Raji (cell line): Measurements from ENCODE around the gene HLA-DRA.

ENCODE experiments used
- POLR2A ChIP-seq: IDR thresholded peaks from 2 replicates; pipeline ENCODE4 v1.6.1; 2011; ENCODE audit warnings: low read depth, low read length, control low read depth; ENCODE audit not compliant: insufficient read depth

HLA-DRA gene

DNA sequence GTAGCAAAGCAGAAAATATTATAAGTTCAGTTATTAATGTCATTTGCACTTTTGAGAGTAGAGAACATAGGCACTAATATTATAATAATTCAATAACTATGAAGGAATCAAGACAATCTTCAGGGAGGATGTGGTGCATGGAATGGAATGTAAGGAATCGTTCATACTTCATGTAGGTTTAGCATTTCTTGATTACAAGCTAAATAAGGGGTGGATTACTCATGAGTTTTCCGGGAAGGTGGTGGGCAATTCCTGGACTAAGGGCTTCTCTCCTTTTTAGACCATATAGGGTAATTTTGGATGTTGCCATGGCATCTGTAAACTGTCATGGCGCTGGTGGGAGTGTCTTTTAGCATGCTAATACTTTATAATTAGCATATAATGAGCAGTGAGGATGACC, 23.7 kb upstream of the HLA-DRA start:
- TF ChIP-seq POLR2A: no peak

DNA sequence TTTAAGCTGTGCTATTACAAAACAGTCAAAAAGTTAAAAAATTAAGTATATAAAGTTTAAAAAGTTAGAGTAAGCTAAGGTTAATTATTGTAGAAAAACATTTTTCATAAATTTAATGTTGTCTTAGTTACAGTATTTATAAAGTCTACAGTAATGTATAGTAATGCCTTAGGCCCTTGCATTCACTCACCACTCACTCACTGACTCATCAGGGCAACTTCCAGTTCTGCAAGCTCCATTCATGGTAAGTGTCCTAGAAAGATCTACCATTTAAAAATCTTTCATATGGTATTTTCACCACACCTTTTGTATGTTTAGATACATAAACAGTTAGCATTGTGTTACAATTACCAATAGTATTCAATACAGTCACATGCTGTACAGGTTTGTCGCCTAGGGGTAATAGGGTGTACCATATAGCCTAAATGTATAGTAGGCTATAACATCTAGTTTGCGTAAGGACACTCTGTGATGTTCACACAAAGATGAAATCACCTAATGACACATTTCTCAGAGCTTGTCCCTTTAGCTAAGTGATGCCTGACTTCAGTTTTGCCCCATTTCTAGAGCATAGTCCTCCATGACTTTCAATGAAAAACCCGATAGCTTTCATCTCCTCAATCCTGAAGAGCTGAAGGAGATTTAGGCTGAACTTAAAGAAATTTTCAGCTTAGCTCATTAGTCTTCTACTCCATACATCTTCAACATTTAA, 14.9 kb upstream of the HLA-DRA start:
- TF ChIP-seq POLR2A: no peak

DNA sequence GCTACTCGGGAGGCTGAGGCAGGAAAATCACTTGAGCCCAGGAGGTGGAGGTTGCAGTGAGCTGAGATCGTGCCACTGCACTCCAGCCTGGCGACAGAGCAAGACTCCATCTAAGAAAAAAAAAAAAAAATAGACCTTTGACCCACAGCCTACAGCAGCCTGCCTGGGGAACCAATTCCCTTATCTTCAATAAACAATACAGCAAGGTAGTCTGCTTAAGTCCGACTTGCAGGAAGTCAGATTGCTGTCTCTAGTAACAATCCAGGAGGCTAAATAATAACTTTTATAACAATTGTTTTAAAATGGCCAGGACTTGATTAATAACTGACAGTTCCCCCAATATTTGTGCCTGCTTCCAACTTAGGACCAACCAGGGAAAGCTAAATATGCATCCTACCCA, 13.3 kb upstream of the HLA-DRA start:
- TF ChIP-seq POLR2A: no peak

DNA sequence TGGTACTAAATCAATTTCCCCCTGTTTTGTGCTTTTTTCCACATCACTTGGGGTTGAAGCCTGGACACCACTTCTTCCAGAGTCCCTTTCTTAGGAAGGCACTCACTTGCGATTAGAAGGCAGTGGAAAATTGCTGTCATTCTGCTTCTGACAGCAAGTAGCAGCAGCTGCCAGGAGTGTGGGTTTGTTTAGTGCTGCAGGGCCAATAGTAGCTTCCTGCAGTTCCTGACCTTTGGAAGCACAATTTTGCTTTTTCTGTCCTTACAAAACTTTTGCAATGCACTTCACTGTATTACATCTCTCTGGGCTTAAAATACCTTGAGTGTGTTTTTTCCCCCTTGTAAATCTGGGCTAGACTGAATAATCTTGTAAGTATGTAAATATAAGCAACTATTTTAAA, 12.5 kb upstream of the HLA-DRA start:
- no peak for TF ChIP-seq POLR2A

DNA sequence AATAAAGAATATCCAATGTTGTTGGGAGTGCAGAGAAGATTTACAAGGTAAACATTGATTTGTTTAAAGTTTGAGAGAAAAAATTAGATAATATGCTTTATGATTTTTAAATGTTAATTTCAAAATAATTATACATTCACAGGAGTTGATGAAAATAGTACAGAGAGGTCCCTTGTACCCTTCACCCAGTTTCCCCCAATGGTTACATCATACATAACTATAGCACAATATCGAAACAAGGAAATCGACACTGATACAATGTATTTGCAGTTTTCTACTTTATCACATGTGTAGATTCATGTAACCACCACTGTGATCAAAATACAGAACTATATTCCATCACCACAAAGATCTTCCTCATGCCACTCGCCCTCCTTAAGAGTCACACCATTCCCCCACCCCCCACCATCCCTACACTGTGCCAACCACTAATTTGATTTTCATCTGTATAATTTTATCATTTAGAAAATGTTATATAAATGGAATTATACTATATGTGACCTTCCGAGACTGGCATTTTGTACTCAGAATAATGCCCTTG, 11.7 kb upstream of the HLA-DRA start:
- TF ChIP-seq POLR2A: no peak

DNA sequence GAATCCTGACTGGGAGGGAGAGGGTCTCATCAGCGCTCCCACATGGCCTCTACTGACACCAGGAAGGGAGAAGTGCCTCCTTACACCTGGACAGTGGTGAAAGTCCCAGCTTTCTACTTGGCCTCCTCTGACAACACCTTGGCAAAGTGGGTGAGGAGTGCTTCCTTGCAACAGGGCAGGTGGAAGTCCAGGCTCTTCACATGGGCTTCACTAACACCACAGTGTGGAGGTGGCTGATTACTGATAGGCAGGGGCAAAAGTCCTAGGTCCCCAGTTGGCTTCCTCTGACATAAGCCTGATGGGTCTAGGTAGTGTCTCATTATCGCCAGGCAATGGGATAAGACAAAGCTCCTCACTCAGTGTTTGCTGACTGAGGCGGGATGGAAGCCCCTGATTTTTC, 9.5 kb upstream of the HLA-DRA start:
- TF ChIP-seq POLR2A: no peak

DNA sequence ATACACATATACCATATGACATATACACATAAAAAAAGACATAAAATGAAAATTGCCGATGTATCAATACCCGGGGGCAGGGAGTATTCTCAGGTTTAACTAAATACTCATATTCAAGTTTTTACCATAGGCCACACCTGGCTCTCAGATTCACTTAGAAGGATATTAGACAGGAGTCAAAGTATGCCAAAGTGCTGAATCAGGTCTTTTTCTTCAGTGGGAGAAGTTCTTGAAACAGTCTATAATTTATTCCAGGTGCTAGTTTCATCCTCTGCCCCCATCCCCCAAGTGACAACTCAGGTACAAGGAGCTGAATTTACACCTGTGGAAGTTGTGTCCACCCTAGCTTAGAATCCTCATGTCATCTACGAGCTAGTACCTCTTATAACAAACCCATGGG, 8.5 kb upstream of the HLA-DRA start:
- no peak for TF ChIP-seq POLR2A

DNA sequence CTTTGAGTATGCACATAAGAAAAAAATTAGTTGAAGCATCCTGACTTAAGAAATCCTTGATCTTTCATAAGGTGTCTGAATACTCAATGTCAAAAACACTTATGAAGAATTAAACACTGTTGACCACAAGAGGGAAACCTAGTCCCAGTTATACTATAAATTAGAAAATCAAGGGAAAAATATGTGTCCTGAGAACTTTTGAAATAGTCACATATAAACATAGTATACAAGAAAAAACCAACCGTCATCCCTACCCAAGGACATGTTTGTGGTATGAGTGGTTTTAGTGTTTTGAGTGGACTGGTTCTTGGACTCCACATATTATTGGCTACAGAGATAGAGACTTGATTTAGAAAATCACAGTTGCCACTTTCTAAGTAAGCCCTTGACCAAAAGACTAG, 7.6 kb upstream of the HLA-DRA start:
- no peak for TF ChIP-seq POLR2A

DNA sequence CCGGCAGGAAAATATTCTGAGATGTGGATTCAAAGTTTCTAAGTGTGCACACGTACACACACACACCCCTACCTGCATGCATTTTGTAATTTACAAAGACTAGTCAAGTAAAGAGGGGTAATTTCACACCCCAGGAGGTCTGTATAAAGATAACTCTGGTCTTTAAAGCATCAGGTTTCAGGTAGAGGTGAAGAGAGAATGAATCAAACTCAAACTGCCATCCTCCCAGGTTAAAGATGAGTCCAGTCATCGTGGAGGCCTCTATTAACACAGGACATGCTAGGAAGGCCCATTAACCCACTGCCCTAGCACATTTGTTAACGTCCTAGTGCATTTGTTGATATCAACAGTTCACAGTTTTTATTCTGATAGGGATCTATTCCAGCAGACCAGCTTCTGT, 3.5 kb upstream of the HLA-DRA start:
- TF ChIP-seq POLR2A: no peak

DNA sequence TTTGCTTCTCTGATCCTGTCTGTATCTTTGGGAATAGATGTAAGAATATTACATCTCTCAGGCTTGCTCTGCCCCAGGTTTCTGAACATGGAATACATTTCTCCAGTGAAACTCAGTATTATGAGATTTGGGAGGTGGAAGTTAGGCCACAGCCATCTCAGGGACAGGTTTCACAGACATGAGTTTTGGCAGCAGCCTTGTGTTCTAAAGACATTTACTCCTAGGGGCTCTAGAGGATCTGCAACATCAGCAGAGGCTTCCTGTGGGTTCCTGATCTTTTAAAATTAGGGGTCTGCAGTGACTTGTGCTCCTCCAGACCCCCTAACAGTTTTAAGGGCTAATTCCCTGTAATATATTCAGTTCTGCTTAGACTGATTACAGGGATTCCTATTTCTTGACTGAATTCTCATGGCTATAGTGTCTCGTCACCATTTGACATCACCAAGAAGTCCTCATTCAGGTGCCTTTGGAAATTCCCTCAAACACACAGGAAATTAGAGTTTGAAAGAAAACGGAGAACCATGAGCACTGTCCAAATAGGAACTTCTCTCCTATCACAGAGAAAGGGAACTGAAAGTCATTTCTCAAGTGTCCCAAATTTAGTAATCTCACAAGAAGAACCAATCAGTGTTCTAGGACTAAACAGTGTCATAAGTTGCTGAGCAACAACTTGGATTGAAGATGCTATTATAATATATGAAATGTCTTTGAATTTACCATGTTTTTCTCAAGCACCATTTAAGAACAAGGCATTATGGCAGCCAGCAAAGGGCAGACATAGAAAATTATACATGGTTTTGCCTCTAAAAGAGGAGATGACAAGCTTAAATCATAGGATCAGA, 2.5 kb upstream of the HLA-DRA start:
- no peak for TF ChIP-seq POLR2A

DNA sequence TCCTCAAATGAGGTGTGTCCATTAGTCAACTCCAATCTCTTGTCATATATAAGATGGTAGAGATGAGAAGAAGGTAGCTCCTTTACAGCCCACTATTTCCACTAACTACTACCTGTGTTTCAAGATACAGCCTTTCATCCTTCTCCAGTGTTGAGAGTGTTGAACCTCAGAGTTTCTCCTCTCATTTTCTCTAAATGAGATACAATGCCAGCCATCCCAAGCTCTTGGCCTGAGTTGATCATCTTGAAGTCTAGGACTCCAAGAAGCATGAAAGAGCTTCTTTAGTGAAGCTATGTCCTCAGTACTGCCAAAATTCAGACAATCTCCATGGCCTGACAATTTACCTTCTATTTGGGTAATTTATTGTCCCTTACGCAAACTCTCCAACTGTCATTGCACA, 548 bp upstream of the HLA-DRA start:
- no peak for TF ChIP-seq POLR2A

DNA sequence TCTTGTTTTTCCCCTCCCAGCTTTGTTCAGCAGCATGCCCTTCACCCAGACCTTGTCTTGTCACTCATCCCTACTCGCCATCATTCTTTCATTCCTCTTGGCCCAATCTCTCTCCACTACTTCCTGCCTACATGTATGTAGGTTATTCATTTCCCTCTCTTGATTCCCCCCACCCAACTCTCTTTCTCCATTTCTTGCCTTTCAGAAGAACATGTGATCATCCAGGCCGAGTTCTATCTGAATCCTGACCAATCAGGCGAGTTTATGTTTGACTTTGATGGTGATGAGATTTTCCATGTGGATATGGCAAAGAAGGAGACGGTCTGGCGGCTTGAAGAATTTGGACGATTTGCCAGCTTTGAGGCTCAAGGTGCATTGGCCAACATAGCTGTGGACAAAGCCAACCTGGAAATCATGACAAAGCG, 2.6 kb downstream of the HLA-DRA start:
- TF ChIP-seq POLR2A: no peak

DNA sequence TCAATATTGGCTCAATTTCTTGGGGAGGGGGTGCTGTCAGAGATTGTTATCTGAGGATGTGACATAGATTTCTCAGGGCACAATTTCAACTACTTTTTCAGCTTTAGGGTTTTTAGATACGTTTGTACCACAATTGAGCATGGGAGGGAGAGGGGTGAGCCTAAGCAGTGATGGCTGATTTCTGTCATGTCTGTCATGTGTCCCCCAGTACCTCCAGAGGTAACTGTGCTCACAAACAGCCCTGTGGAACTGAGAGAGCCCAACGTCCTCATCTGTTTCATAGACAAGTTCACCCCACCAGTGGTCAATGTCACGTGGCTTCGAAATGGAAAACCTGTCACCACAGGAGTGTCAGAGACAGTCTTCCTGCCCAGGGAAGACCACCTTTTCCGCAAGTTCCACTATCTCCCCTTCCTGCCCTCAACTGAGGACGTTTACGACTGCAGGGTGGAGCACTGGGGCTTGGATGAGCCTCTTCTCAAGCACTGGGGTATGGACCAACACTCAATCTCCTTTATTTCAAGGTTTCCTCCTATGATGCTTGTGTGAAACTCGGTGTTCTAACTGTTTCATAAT, 3.4 kb downstream of the HLA-DRA start:
- no peak for TF ChIP-seq POLR2A

DNA sequence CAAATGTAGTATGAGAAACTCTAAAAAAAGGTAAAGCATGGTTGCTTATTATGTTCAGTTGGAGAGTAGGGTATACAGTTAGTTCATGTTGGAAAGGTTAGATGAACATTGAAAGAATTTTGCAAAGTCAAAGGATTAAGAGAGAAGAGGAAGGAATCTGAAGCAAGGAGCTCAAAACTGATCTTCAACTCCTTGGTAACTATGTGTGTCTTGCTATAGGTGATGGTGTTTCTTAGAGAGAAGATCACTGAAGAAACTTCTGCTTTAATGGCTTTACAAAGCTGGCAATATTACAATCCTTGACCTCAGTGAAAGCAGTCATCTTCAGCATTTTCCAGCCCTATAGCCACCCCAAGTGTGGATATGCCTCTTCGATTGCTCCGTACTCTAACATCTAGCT, 4.7 kb downstream of the HLA-DRA start:
- TF ChIP-seq POLR2A: no peak

DNA sequence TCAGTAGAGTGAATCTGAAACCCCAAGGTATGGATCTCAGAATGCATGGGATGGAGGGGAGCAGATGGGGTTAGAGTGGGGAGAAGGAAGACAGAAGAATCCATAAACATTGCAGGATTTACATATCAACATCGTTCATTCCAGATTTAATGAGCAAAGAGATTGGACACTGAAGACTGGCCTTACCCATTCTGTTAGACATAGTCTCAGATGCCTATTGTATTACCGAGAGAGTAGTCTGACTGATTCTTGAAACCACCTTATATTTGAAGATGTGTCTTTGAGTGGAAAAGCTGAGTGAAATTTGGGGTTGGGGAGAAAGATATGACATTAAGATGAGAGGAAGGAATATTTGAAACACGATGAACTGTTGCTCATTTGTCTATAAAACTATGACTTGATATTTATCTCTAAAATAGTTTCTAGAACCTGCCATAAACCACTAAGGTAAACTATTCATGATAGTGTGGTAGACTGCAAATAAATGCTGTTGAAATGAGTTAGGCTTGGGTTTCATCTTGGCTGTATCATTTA, 5.7 kb downstream of the HLA-DRA start:
- no peak for TF ChIP-seq POLR2A

DNA sequence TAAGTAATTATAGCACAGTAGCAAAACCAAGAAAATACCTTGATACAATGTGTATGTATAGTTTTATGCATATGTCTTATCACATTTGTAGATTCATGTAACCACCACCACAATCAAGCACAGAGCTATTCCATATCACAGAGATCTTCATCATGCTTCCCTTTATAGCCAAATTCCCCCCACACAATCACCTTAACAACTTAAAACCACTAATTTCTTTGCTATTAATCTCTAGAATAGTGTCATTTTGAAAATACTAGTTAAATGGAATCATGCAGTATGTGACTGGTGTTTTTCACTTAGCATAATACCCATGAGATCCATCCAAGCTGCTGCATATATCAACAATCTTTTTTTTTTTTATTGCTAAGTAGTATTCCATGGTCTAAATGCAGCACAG, 8.2 kb downstream of the HLA-DRA start:
- no peak for TF ChIP-seq POLR2A
